DMS114 treated with DMSO at 0.1 percent for 48 hours (cell line): ENCODE data around the gene TSPAN10.
"Not testable (repeated sequence)": the region's sequence is repeated elsewhere in the genome, so short reads cannot be mapped to it uniquely, and the experiment has no call there.

ENCODE experiments used
- DNase-seq: peaks from one replicate; lab custom pipeline; 2025; ENCODE audit not compliant: unreplicated experiment; lab: John Stamatoyannopoulos, UW

TSPAN10 gene

DNA sequence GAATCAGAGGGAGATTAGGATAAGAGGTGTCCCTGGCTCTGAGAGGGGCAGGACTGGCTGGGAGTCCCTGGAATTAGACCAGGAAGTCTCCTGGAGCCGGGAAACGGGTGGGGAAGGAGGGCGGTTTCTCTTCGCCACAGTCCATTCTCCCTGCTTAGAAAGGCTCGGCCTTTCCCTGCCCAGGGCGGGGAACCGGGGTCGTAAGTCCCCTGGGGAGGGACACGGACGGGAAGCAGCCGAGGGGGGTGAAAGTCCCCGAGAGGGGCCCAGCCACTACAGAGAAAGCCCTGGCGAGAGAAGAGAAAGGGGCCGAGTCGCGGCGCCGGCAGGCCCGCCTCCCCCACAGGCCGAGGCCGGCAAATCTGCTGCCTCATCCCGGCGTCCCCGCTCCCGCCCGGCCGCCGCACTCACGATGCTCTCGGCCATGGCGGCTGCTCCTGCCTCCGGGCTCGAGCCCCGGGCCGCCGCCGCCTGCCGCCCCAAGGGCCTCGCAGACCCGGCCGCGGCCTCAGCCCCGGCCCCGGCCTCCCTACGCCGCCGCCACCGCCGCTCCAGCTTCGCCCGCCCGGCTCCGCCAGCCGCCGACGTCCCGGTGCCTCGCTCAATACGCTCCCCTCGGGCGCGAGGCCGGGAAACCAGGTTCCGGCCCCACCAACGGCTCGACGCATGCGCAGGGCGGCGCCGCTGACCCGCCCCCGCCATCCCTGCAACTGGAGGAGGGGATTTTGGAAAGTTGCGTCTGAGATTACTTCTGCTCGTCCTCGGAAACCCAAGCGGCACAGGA, at the start of gene TSPAN10, which contains the start of gene NPLOC4:
TSPAN10 (plus strand) TSS at position 692 of the 784 bp plus-strand sequence. CDS start 5,217 bp downstream, outside the sequence.
NPLOC4 (minus strand) TSS at position 608 of the 784 bp plus-strand sequence; CDS start at position 426, 182 bp downstream.
- peak; percentile 72 for DNase-seq

DNA sequence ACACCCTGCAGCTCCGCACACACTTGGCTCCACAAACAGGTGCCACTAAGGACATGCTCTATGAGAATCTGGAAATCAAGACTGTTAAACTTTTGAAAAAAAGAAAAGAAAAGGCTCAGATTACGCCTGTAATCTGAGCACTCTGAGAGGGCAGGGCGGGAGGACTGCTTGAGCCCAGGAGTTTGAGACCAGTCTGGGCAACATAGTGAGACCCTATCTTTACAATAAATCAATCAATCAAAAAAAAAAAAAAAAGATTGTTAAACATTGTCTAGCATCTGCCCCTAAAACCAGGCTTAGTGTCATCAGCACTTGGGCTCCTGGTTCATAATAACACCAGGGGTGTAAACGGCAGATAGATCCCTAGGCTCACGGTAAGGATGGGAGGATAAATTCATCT, 47.4 kb upstream of the TSPAN10 start:
- no peak for DNase-seq

DNA sequence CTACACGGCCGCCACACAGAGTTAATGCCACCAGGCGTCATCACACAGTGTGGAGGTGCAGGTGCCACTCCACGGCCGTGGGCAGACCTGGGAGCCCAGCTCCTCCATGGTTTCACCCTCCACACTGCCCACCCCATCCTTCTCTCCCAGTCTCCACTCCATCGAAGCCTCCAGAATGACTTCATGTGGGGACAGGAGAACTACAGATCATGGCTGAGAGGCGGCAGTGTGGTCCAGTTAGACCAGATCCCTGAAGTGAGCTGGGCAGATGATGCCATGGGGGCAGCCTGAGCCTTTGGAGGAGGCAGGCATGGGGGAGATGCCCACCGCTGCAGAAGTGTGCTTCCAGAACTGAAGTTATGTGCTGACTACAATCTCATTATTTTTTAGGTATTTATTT, 46.9 kb upstream of the TSPAN10 start:
- no peak for DNase-seq

GRCh38 chr17:81591971-81592370, 45.0 kb upstream of the TSPAN10 start:
- no peak for DNase-seq

GRCh38 chr17:81593105-81593871, 43.7 kb upstream of the TSPAN10 start:
- DNase-seq: no peak

DNA sequence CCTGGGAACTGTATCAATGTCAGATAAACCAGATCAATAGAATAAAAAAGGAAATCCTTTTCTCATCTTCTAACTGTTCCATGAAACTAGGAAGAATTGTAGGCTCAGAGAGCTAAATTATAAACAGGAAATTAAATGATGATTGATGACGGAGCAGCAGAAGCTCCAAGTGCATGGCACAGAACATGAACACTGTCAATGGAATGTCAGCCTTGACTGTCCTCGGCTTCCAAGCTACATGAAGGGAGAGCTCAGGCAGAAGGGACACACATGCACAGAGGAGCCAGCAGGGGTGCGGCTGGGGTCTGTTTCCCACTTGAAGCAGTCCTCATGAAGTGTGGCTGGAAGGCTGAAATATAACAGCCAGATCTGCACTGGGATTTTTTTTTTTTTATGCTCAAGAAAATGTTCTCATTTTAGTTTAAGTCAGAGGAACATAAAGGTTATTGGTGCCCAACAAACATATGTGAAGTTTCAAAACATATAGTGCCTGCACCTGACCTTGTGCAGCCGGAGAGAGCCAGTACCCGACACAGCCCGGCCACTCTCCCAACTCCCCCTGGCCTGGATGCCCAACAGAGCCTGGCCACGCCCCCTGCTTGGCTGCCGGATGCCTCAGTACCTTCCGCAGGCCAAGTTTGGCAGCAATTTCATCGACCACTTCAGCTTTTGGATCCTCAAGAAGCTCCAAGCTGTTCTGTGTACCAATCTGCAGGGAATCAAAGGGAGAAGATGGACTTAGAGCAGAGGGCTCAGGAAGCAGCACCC, 37.1 kb upstream of the TSPAN10 start:
- DNase-seq: no peak

GRCh38 chr17:81601525-81602120, 35.4 kb upstream of the TSPAN10 start:
- peak; percentile 46 for DNase-seq

DNA sequence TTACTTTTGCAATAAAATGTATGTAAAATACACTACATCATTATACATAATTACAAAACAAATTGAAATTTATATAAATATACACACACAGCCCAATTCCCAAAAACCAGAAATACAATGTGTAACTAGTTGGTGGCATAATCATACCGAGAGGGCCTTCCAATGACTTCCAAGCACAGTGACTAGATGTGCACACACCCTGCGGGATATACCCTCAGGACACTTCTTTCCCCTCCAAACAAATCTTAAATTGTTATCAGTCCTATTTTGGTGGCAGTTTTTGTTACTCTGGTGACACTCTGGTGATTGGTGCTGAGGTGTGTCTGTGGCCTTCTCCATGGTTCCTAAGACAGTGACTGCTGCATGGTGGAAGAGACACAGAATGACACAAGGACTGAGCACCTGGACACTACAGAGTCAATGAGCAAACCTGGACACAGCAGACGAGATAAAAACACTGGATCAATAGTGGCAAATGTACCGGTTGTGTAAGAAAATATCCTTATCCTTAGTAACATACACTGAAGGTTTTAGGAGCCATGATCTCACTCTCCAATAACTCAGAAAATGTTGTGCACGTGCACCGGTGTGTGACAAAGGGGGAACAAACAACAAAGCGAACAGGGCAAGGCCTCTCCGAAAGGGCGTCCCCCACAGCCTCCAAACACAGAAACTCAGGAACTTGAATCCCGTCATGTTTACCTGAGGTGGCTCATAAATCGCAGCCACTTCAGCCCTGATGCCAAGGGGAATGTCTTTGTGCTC, 33.0 kb upstream of the TSPAN10 start:
- DNase-seq: no peak

DNA sequence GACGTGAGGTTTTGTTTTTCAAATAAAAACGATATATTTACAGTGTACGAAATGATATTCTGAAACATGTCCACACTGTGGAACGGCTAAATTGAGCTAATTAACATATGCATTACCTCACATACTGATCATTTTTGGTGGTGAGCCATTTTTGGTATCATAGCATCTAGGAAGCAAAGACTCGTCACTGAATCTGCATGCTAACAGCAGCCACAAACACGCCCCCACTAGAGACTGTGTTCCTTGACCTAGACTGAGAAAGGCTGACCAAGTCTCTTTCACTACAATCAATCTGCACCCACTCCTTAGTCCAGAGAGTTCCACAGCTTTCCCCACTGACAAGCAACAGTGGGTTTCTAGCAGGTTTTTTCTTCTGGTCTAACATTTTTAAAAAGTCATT, 29.6 kb upstream of the TSPAN10 start:
- no peak for DNase-seq

DNA sequence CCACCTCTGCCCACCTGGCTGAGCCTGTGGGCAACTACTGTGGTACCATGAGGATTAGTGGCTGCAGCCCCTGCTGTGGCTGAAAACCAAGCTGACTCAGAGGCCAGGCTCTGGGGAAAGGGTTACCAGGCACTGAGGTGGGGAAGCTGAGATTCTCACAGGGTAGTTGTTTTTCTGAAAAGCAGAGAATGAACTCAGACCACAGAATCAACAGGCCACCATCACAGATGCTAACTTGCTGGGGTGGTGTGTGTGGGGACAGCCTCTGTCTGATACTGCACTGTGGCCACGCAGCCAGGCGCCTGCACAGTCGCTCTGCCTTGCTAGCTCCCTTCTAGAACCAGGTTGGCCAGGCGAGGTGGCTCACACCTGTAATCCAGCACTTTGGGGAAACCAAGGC, 28.9 kb upstream of the TSPAN10 start:
- DNase-seq: no peak

- DNase-seq: no peak
These were observed 28.4 kb upstream of the TSPAN10 start for GRCh38 chr17:81608605-81609004.

- no peak for DNase-seq
These were observed 27.3 kb upstream of the TSPAN10 start for GRCh38 chr17:81609541-81610311.

DNA sequence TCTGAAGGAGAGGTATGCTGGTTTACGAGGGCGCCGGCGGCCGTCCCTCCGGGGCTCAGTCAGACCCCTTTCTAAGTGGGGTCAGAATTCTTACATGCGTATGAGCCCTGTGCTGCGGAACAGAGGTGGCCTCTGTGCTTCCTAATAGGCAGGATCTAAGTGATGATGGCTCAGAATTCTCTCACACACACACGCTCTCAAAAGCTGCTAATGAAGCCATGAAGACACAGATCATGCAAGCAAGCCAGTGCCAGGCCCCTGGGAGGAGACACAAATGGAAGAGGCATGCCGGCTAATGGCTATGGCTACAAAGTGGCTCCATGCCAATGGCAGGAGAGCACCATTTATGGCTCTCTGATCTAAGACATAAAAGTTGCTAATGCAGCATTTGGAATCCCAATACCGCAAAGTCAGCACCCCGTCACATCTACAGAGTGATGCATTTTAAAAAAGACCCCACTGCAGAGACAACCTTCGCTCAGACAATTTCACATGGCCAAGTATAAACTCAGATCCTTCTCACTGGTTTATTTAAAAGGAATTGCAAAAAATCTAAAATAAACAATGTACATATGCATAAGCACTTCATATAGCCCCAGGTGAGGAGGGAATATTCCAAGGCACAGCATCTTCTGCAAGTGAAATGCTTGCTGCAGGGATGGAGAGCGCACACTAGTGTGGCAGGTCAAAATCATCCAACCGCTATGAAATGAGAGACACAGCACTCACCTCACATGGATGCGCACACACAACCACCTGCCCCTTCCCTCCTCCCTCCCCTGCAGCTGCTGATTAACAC, 24.6 kb upstream of the TSPAN10 start:
- DNase-seq: no peak

DNA sequence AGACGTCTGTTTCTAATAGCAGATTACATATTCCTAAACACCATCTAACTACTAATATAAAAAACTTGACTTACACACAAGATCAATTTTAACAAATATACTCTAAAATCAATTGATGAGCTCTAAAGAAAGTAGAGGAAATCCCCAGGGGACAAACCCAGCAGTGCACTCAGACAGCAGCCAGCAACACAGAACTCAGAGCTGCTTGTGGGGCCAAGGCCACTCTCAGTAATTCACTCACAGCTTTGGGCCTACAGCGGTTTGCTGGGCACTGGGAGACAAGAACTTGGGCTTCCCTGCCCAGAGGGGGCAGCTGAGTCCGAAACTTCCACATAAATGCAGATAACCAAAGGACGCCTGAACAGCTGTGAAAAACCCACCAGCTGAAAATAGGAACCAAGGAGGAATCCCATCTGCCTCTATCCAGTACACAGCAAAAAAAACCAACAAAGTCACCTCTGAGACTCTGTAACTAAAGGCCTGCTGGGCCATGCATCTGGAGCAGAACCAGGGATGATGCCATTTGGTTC, 21.5 kb upstream of the TSPAN10 start:
- no peak for DNase-seq

GRCh38 chr17:81616877-81617276, 20.1 kb upstream of the TSPAN10 start:
- no peak for DNase-seq

DNA sequence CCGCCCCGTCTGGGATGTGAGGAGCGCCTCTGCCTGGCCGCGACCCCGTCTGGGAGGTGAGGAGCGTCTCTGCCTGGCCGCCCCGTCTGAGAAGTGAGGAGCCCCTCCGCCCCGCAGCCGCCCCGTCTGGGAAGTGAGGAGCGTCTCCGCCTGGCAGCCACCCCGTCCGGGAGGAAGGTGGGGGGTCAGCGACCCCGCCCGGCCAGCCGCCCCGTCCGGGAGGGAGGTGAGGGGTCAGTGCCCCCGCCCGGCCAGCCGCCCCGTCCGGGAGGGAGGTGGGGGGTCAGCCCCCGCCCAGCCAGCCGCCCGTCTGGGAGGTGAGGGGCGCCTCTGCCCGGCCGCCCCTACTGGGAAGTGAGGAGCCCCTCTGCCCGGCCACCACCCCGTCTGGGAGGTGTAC, 18.7 kb upstream of the TSPAN10 start:
- not testable (repeated sequence) for DNase-seq

DNA sequence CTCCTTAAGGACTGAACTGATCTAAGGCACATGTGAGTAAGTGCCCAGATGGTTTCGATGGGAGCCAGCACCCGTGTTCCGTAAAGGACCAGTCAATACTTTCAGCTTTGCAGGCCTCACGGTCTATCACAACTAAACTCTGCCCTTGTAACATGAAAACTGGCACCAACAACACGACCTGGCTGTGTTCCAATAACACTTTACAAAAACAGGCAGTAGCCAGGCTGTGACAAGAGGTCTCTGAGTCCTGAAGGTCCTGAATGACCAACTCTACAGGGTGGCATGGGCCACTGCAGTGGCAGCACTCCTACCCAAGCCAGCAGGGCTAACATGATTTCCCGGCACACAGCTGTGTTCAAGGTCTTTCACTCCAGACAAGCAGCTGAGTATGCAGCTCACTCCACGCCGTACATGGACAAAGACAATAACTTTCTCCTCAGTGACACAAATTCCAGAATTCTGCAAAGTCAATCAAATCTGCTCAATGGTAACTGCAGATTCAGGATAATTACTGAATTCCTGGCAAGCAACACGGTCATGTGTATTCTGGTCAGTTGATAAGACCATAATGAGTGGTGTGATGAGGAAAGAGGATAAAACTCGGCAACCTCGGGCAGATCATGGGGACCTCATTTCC, 15.4 kb upstream of the TSPAN10 start:
- no peak for DNase-seq

DNA sequence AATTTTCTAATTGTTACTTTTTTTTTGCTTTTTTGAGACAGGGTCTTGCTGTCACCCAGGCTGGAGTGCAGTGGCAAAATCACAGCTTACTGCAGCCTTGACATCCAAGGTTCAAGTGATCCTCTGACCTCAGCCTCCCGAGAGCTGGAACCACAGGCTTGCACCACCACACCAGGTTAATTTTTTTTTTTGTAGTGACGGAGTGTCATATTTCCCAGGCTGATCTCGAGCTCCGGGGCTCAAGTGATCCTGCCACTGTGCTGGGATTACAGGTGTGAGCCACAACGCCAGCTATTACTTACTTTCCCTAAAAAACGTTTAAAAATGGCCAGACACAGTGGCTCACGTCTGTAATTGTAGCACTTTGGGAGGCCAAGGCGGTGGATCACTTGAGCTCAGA, 6.7 kb upstream of the TSPAN10 start:
- DNase-seq: no peak
